ENCODE data around the gene JAZF1. TPM values are rescaled to one million over a fixed set of nuclear protein-coding genes. Genes with fewer than 3 reads are reported as not detected.

JAZF1 gene
- total and polyA plus RNA-seq, 2 of the 8 experiments (the other 6 are each of a cell fraction or from before 2014, with no cell fraction given), result 2.6 to 21.8 TPM

GRCh38 chr7:28132959-28133870, 47.4 kb downstream of the JAZF1 start:
- POLR2A ChIA-PET (ENCODE audit: partially characterized antibody), result no interaction called here
- no peak overlapping the region for H3K4me2 ChIP-seq (ENCODE audit: insufficient read depth in 1 of 2, low read depth in 2 of 2, low read length in 2 of 2)
- WGBS, 2 experiments (ENCODE audit: extremely low coverage in 1 of 2, insufficient coverage in 1 of 2, insufficient read length in 1 of 2, insufficient replicate concordance in 2 of 2, low coverage in 1 of 2, low lambda C conversion rate in 2 of 2, missing lambda C conversion rate in 1 of 2), result 88% methylated on average over 1 of the region's 1 CpG; no CpG with 5 or more reads in 1 of the 2 experiments
- TF ChIP-seq RXRA (IDR thresholded peaks at IDR 0.05; ENCODE audit: insufficient read depth, low read depth, low read length) (no peak), CEBPB (IDR thresholded peaks at IDR 0.05; ENCODE audit: low read depth, low read length) (no peak), EP300 (IDR thresholded peaks at IDR 0.05; ENCODE audit: borderline replicate concordance in 1 of 2, low read depth in 2 of 2, low read length in 2 of 2) (no peak), POLR2AphosphoS5 (IDR thresholded peaks at IDR 0.05; ENCODE audit: low read depth, low read length) (no peak), POU5F1 (IDR thresholded peaks at IDR 0.05; ENCODE audit: low read depth, low read length) (no peak), E2F6 (IDR thresholded peaks at IDR 0.05) (no peak), EZH2 (IDR thresholded peaks at IDR 0.05; ENCODE audit: low read depth, low read length, severe bottlenecking) (no peak), CHD2 (IDR thresholded peaks at IDR 0.05; ENCODE audit: low read length) (no peak), RNF2 (IDR thresholded peaks at IDR 0.05; ENCODE audit: borderline replicate concordance, low read depth, low read length, missing control alignments, poor library complexity, severe bottlenecking) (no peak), JUND (IDR thresholded peaks at IDR 0.05; ENCODE audit: low read length) (no peak), SUZ12 (IDR thresholded peaks at IDR 0.05; ENCODE audit: low read length) (no peak), TEAD4 (IDR thresholded peaks at IDR 0.05; ENCODE audit: low read depth, low read length) (no peak)

More at GRCh38 chr7:28132959-28133870, 47.4 kb downstream of the JAZF1 start:
- Histone ChIP-seq H3K4ac (replicated peaks; ENCODE audit: insufficient read length, low read depth, low read length) (no peak overlapping the region), H3K56ac (replicated peaks; ENCODE audit: insufficient read length, low read depth, low read length) (no peak overlapping the region), H2BK120ac (replicated peaks; ENCODE audit: low read depth, low read length) (no peak overlapping the region), H4K91ac (replicated peaks; ENCODE audit: insufficient read length, low read length) (no peak overlapping the region), H3K9ac (replicated peaks in 1 of 4; ENCODE audit: extremely low read depth in 1 of 4, low read depth in 3 of 4, low read length in 3 of 4) (no peak overlapping the region), H3K23me2 (ENCODE audit: low read depth, low read length) (no peaks in the 10 kb centered on the region), H2AK5ac (ENCODE audit: low read depth, low read length) (no peak overlapping the region), H3K79me2 (ENCODE audit: control insufficient read depth in 1 of 2, insufficient read depth in 2 of 2, low read length in 2 of 2) (no peaks in the 10 kb centered on the region; a peak in 1 of 4 replicates), H3K27ac (ENCODE audit: low read depth, low read length) (no peak overlapping the region), H2BK20ac (ENCODE audit: low read length) (no peak overlapping the region), H3K79me1 (ENCODE audit: low read depth, low read length) (no peaks in the 10 kb centered on the region), H3K4me1 (replicated peaks in 1 of 4; ENCODE audit: control insufficient read depth in 3 of 4, insufficient read depth in 4 of 4, low read length in 3 of 4) (no peaks in the 10 kb centered on the region; a peak in 2 of 7 replicates), H4K20me1 (replicated peaks in 1 of 2; ENCODE audit: control insufficient read depth in 1 of 2, insufficient read depth in 2 of 2, low read length in 2 of 2) (no peaks in the 10 kb centered on the region), H3K4me3 (ENCODE audit: extremely low read depth in 1 of 4, insufficient read depth in 2 of 4, low read depth in 3 of 4, low read length in 4 of 4) (no peak overlapping the region), H4K5ac (ENCODE audit: insufficient read length, low read depth, low read length) (no peak overlapping the region), H3K14ac (ENCODE audit: insufficient read length) (no peak overlapping the region), H3K18ac (ENCODE audit: extremely low read depth, low read length) (no peak overlapping the region), H4K8ac (ENCODE audit: extremely low read depth, insufficient read depth, low read length) (no peak overlapping the region), H2AFZ (ENCODE audit: low read length) (no peak overlapping the region), H3K23ac (ENCODE audit: insufficient read length) (no peak overlapping the region), H2BK12ac (ENCODE audit: low read depth, low read length) (no peak overlapping the region), H3K27me3 (replicated peaks in 1 of 4; ENCODE audit: control insufficient read depth in 3 of 4, extremely low read depth in 1 of 4, insufficient read depth in 3 of 4, low read length in 3 of 4) (no peaks in the 10 kb centered on the region), H2BK5ac (ENCODE audit: low read depth, low read length) (no peak overlapping the region), H3K9me3 (ENCODE audit: insufficient read depth in 2 of 2, low read depth in 1 of 2, low read length in 1 of 2) (no peaks in the 10 kb centered on the region), H2BK15ac (ENCODE audit: low read length) (no peak overlapping the region), H3K36me3 (ENCODE audit: control insufficient read depth in 2 of 4, insufficient read depth in 4 of 4, low read length in 3 of 4) (no peaks in the 10 kb centered on the region)
- CTCF ChIA-PET (ENCODE audit: partially characterized antibody), result no interaction called here
- FAIRE-seq, result no peak
- DNase-seq (ENCODE audit: low read depth in 1 of 2, low spot score in 2 of 2), result no peak

Measured in H1 (cell line).